ENCODE results near the gene KIF13A.
A peak's percentile ranks its signal among the peaks of the same experiment; 100 is the strongest.
"Not testable (repeated sequence)": the region's sequence is repeated elsewhere in the genome, so short reads cannot be mapped to it uniquely, and the experiment has no call there.

The KIF13A gene

GRCh38 chr6:17950095-17950494 is 37.3 kb downstream of the KIF13A start:
- no peaks in the 10 kb centered on the region for H3K36me3 ChIP-seq (replicated peaks)
- in situ Hi-C loops (cut with MboI; ENCODE audit: low sequenced_read_pairs): no loop called here
- H3K9me3 ChIP-seq: no peaks in the 10 kb centered on the region

GRCh38 chr6:17949168-17949567 is 38.3 kb downstream of the KIF13A start:
- H3K4me3 ChIP-seq: no peak overlapping the region
- peaks cover 19% of the 10 kb centered on the region for H3K4me1 ChIP-seq
- DNase-seq (ENCODE audit: low spot score in 2 of 2): no peak
- in situ Hi-C loops (cut with MboI; ENCODE audit: low sequenced_read_pairs): no loop called here
- no peaks in the 10 kb centered on the region for H3K36me3 ChIP-seq (replicated peaks)
- no peaks in the 10 kb centered on the region for H3K9me3 ChIP-seq
- no peaks in the 10 kb centered on the region for H3K27me3 ChIP-seq (ENCODE audit: low read depth)

More at GRCh38 chr6:17950095-17950494, 37.3 kb downstream of the KIF13A start:
- peak in 1 of 2 experiments; percentile 82 for DNase-seq (ENCODE audit: low spot score in 2 of 2)
- peaks cover 19% of the 10 kb centered on the region for H3K4me1 ChIP-seq
- H3K4me3 ChIP-seq: no peak overlapping the region
- H3K27me3 ChIP-seq (ENCODE audit: low read depth): no peaks in the 10 kb centered on the region

GRCh38 chr6:17948725-17949124 is 38.7 kb downstream of the KIF13A start:
- H3K36me3 ChIP-seq (replicated peaks): no peaks in the 10 kb centered on the region
- in situ Hi-C loops (cut with MboI; ENCODE audit: low sequenced_read_pairs): no loop called here
- no peaks in the 10 kb centered on the region for H3K27me3 ChIP-seq (ENCODE audit: low read depth)
- peaks cover 19% of the 10 kb centered on the region for H3K4me1 ChIP-seq
- H3K4me3 ChIP-seq: no peak overlapping the region
- no peak for DNase-seq (ENCODE audit: low spot score in 2 of 2)
- H3K9me3 ChIP-seq: no peaks in the 10 kb centered on the region

GRCh38 chr6:17947574-17947973 is 39.9 kb downstream of the KIF13A start:
- in situ Hi-C loops (cut with MboI; ENCODE audit: low sequenced_read_pairs); H3K36me3 ChIP-seq (replicated peaks); H3K9me3 ChIP-seq; H3K27me3 ChIP-seq (ENCODE audit: low read depth); DNase-seq (ENCODE audit: low spot score in 2 of 2); H3K4me3 ChIP-seq: not testable (repeated sequence)
- H3K4me1 ChIP-seq: peaks cover 19% of the 10 kb centered on the region

- no peaks in the 10 kb centered on the region for H3K27me3 ChIP-seq (ENCODE audit: low read depth)
- no peak for DNase-seq (ENCODE audit: low spot score in 2 of 2)
- in situ Hi-C loops (cut with MboI; ENCODE audit: low sequenced_read_pairs): no loop called here
- H3K36me3 ChIP-seq (replicated peaks): no peaks in the 10 kb centered on the region
- no peak overlapping the region for H3K4me3 ChIP-seq
- H3K4me1 ChIP-seq: peaks cover 17% of the 10 kb centered on the region
- no peaks in the 10 kb centered on the region for H3K9me3 ChIP-seq
Observed at GRCh38 chr6:17945575-17945974, 41.9 kb downstream of the KIF13A start.

GRCh38 chr6:17945111-17945510 is 42.3 kb downstream of the KIF13A start:
- Histone ChIP-seq H3K27me3 (ENCODE audit: low read depth) (no peaks in the 10 kb centered on the region), H3K9me3 (no peaks in the 10 kb centered on the region), H3K4me3 (no peak overlapping the region), H3K4me1 (peaks cover 13% of the 10 kb centered on the region), H3K36me3 (replicated peaks) (no peaks in the 10 kb centered on the region)
- no peak for DNase-seq (ENCODE audit: low spot score in 2 of 2)
- in situ Hi-C loops (cut with MboI; ENCODE audit: low sequenced_read_pairs): no loop called here

GRCh38 chr6:17941318-17941717 is 46.1 kb downstream of the KIF13A start:
- H3K4me3 ChIP-seq: no peak overlapping the region
- in situ Hi-C loops (cut with MboI; ENCODE audit: low sequenced_read_pairs): no loop called here
- no peaks in the 10 kb centered on the region for H3K4me1 ChIP-seq
- no peaks in the 10 kb centered on the region for H3K9me3 ChIP-seq
- H3K27me3 ChIP-seq (ENCODE audit: low read depth): no peaks in the 10 kb centered on the region
- no peaks in the 10 kb centered on the region for H3K36me3 ChIP-seq (replicated peaks)
- DNase-seq (ENCODE audit: low spot score in 2 of 2): no peak

GRCh38 chr6:17940151-17940792 is 47.2 kb downstream of the KIF13A start:
- Histone ChIP-seq H3K4me1 (no peaks in the 10 kb centered on the region), H3K27me3 (ENCODE audit: low read depth) (no peaks in the 10 kb centered on the region), H3K4me3 (no peak overlapping the region), H3K36me3 (replicated peaks) (no peaks in the 10 kb centered on the region), H3K9me3 (no peaks in the 10 kb centered on the region)
- no peak for DNase-seq (ENCODE audit: low spot score in 2 of 2)
- in situ Hi-C loops (cut with MboI; ENCODE audit: low sequenced_read_pairs): no loop called here

GRCh38 chr6:17938901-17939300 is 48.5 kb downstream of the KIF13A start:
- Histone ChIP-seq H3K4me1 (peaks cover 3% of the 10 kb centered on the region), H3K9me3 (no peaks in the 10 kb centered on the region), H3K27me3 (ENCODE audit: low read depth) (no peaks in the 10 kb centered on the region), H3K36me3 (replicated peaks) (no peaks in the 10 kb centered on the region), H3K4me3 (no peak overlapping the region)
- in situ Hi-C loops (cut with MboI; ENCODE audit: low sequenced_read_pairs): no loop called here
- no peak for DNase-seq (ENCODE audit: low spot score in 2 of 2)

GRCh38 chr6:17935188-17936149 is 52.0 kb downstream of the KIF13A start:
- H3K36me3 ChIP-seq (replicated peaks): no peaks in the 10 kb centered on the region
- no peaks in the 10 kb centered on the region for H3K9me3 ChIP-seq
- DNase-seq (ENCODE audit: low spot score in 2 of 2): peak in 1 of 2 experiments; percentile 35
- H3K4me1 ChIP-seq: peaks cover 21% of the 10 kb centered on the region
- H3K27me3 ChIP-seq (ENCODE audit: low read depth): no peaks in the 10 kb centered on the region
- no peak overlapping the region for H3K4me3 ChIP-seq
- in situ Hi-C loops (cut with MboI; ENCODE audit: low sequenced_read_pairs): no loop called here

GRCh38 chr6:17933716-17934115 is 53.7 kb downstream of the KIF13A start:
- no peak overlapping the region for H3K4me3 ChIP-seq
- peaks cover 26% of the 10 kb centered on the region for H3K4me1 ChIP-seq
- peak in 1 of 2 experiments; percentile 30 for DNase-seq (ENCODE audit: low spot score in 2 of 2)
- in situ Hi-C loops (cut with MboI; ENCODE audit: low sequenced_read_pairs): no loop called here
- H3K9me3 ChIP-seq: no peaks in the 10 kb centered on the region
- no peaks in the 10 kb centered on the region for H3K36me3 ChIP-seq (replicated peaks)
- no peaks in the 10 kb centered on the region for H3K27me3 ChIP-seq (ENCODE audit: low read depth)

- Histone ChIP-seq H3K9me3 (no peaks in the 10 kb centered on the region), H3K36me3 (replicated peaks) (no peaks in the 10 kb centered on the region), H3K4me1 (peaks cover 29% of the 10 kb centered on the region), H3K4me3 (no peak overlapping the region), H3K27me3 (ENCODE audit: low read depth) (no peaks in the 10 kb centered on the region)
- in situ Hi-C loops (cut with MboI; ENCODE audit: low sequenced_read_pairs): no loop called here
- DNase-seq (ENCODE audit: low spot score in 2 of 2): no peak
Observed at GRCh38 chr6:17932330-17932852, 55.0 kb downstream of the KIF13A start.

- Histone ChIP-seq H3K9me3 (no peaks in the 10 kb centered on the region), H3K36me3 (replicated peaks) (no peaks in the 10 kb centered on the region), H3K4me1 (peaks cover 29% of the 10 kb centered on the region), H3K27me3 (ENCODE audit: low read depth) (no peaks in the 10 kb centered on the region), H3K4me3 (no peak overlapping the region)
- DNase-seq (ENCODE audit: low spot score in 2 of 2): no peak
- in situ Hi-C loops (cut with MboI; ENCODE audit: low sequenced_read_pairs): no loop called here
Observed at GRCh38 chr6:17931227-17931626, 56.2 kb downstream of the KIF13A start.

All from HAP-1 (cell line).